DMS 273 (cell line): ENCODE results near the gene SSNA1.
A peak's percentile ranks its signal among the peaks of the same experiment; 100 is the strongest.

Experiments
- DNase-seq: peaks from one replicate; lab custom pipeline; 2025; ENCODE audit not compliant: unreplicated experiment; lab: John Stamatoyannopoulos, UW

Gene SSNA1

DNA sequence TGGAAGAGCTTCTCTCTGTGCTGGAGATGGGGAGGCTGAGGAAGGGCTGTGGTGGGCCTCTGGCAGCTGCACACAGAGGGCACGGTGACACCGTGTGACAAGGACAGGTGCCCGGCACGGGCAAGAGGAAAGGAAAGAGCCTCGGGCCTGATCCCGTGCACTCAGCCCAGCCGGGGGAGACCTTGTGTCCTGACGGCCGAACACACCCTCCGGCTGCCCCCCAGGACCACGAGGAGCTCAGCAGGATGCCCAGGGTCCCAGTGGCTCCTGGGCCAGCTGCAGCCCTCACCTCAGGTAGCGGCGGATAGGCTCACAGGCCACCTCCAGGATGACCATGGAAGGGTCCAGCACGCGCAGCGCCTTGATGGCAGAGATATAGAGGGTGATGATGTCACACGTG, 5.6 kb upstream of the SSNA1 start:
- DNase-seq, result no peak

DNA sequence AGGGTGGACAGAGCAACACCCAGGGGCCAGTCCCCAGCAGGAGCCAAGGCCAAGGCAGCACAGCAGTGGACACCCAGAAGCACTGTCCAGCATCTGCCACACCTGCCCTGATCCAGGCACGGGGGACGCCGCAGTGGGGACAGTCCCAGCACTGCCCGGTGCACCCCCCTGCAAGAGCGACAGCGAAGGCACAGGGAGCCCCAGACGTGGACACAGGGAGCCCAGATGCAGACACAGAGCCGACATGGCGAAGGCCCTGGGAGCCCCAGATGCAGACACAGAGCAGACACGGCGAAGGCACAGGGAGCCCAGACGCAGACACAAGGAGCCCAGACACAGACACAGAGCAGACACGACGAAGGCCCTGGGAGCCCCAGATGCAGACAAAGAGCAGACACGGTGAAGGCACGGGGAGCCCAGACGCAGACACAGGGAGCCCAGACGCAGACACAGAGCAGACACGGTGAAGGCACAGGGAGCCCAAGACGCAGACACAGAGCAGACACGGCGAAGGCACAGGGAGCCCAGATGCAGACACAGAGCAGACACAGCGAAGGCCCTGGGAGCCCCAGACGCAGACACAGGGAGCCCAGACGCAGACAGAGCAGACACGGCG, 4.4 kb upstream of the SSNA1 start:
- no peak for DNase-seq

- DNase-seq, result no peak
These were observed 3.4 kb upstream of the SSNA1 start for GRCh38 chr9:137184881-137185660.

DNA sequence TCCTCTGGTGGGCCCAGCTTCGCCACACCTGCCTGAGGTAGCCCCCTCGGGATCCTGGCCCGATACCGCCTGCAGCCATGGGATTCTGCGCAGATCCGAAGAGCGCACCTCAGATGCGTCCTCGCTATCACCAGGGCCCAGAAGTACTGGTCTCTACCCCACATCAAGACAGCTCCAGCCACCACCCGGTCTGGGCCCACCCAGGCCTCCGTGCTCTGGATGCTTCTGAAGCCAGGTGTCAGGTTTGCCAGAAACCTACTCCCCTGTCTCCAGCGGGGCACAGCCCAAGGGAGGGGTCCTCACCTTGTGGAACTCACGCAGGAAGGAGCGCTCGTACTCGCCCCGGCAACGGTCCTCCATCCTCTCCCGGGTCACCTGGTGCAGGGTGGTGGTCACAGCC, 2.6 kb upstream of the SSNA1 start:
- no peak for DNase-seq

DNA sequence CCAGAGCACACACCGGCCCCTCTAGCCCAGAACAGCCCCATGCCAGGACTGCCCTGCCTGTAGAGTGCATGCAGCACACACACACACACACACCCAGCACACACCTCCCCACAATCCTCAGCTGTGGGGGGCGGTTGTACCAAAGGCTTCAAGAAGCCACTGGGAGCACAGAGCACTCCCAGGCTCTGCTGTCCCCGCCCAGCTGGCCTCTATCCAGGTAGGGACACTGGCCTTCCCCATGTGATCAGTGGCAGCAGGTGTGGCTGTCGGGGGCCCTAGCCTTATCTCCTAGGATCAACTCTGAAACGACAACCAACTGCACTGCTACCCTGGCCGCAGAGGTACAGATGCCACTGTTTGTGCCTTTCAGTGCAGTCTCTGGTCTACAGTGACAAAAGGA, 2.1 kb upstream of the SSNA1 start:
- DNase-seq, result no peak

DNA sequence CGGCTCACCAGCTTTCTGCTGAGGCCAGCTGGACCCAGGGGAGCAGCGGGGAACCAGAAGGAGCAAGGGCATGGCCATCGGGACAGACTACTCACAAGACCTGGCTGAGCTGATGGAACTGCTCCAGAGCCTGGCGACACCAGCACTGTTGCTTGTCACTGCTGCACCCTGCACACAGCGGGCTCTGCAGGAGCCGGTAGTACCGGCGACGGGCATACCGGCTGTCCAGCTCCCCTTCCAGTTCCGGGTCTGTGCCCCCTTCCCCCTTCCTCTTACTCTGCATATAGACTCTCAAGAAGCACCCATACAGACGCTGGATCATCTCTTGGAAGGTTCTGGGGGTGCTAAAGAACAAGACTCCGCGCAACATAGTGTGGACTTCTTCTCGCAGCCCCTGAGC, 1.1 kb upstream of the SSNA1 start:
- no peak for DNase-seq

GRCh38 chr9:137188086-137188489, 388 bp upstream of the SSNA1 start:
- DNase-seq, result no peak

- DNase-seq, result no peak
These were observed 1.1 kb downstream of the SSNA1 start for GRCh38 chr9:137189297-137190295.

DNA sequence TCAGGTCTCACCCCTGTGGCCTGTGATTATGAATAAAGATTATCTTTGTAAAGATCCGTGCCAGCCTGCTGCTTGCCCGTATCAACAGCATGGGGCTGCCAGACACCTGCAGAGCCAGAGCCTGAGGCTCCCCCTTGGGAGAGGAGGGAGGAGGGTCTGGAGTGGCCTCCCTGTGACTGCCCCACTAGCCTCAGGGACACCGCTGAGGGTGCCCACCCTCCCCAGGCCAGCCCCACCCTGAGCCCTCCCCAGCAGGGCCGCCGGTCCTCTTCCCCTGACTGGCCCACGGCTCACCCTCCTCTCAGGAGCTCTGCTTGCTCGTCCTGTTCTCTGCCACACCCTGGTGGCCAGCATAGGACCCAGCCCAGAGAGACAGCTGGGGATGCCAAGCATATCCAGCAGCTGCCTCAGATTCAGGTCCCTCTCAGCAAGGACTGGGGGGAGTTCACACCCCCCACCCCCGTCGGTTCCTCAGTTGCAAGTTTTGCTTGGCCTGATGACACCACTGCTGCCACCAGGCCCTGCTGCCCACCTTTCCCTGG, 1.9 kb downstream of the SSNA1 start:
- peak; percentile 57 for DNase-seq

GRCh38 chr9:137191245-137191644, 2.8 kb downstream of the SSNA1 start:
- DNase-seq, result no peak

DNA sequence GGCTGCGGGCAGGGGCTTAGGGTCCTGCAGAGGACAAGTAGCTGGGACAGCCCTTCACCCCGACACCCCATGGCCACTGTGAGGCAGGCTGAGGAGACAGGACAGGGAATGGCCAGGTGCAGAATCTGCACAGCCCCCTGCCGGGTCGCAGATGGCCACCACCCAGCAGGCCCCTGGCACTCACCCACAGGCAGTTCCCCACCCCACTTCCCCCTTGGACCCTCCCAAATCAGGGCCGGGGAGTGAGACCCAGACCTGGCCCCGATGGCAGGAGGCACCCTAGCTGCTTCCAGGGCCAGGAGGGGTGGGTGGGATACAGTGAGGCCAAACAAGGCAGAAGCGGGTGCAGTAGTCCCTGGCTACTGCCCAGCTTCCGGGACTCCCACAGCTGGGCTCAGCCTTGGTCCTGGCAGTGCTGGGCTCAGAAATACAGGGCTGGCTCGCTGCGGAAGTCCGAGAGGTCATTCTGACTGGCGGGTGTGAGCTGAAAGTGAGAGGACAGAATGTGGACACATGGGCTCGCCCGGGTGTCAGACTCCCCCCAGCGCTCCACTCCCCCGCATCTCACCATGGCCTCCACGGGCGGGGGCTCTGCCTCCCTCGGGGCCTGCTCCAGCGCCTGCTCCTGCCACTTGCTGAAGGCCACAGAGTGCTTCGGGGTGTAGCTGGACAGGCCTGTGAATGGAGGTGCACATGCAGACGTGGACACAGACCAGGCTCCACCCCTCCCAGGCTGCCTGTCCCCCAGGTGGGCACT, 3.4 kb downstream of the SSNA1 start:
- no peak for DNase-seq

- DNase-seq, result no peak
These were observed 3.9 kb downstream of the SSNA1 start for GRCh38 chr9:137192448-137192780.

DNA sequence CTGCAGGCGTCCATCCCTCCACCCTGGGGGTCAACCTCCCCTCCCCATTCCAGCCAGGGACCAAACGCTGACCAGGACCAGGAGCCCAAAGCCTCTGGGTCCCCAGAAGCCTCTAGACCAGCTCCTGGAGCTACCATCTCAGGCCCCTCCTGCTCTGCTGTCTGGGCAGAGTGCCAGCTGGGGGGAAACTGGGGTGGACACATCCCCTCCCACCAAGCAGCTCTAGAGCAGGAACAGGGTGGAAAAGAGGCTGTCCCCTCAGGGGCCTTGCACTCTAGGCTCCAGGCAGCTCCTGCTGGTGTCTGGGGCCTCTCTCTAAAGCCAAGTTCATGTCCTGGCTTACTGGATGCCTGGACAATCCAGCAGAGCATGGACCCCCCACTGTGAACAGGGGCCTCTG, 4.4 kb downstream of the SSNA1 start:
- no peak for DNase-seq

- peak; percentile 45 for DNase-seq
These were observed 5.3 kb downstream of the SSNA1 start for GRCh38 chr9:137193771-137194170.

DNA sequence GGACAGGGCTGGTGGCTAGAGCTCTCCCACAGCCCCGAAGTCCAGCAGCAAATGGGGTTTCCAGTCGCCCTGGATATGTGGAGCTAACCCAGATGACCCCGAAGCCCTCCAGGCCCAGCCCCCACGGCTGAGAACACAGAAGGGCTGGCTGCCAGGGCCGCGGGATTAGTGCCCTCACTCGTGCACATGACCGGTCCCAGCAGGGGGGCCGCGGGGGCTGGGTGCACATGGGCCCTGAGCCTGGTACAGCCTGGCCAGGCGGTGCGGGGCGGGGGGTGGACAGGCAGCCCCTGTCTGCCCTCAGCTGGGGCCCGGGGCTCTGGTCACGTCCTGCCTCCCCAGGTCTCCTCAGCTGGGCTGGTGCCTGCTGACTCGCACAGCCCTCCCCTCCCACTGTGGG, 5.9 kb downstream of the SSNA1 start:
- DNase-seq, result no peak

GRCh38 chr9:137194909-137195308, 6.4 kb downstream of the SSNA1 start:
- no peak for DNase-seq

DNA sequence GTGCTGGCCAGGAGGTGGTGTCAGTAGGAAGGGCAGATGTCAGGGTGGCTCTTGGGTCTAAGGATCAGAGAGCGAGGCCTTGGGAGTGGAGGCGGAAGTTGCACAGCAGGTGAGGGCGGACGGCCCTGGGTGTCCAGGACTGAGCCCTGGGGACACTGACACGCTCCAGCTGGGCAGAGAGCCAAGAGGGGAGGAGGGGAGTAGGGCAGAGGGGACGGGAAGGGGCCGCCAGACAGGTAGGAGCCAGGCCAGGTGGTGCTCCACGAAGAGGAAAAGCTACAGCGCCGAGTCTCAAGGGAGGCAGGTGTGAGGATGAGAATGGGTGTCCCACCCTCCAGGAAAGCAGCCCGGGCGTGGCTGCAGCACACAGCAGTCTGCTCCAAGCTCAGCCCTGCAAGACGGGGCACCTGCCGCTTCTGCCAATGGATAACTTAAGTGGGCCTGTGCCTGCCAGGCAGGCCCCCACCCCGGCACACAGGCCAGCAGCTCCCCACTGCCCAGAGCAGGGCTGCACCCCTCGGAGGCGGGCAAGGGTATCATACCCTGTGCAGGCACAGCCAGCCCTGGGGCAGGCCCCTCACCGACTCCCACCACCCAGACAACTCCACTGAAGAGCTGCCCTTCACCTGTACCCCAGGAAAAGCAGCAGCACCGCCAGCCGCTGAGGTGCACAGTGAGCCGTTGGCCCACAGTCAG, 7.2 kb downstream of the SSNA1 start:
- DNase-seq, result peak; percentile 39

DNA sequence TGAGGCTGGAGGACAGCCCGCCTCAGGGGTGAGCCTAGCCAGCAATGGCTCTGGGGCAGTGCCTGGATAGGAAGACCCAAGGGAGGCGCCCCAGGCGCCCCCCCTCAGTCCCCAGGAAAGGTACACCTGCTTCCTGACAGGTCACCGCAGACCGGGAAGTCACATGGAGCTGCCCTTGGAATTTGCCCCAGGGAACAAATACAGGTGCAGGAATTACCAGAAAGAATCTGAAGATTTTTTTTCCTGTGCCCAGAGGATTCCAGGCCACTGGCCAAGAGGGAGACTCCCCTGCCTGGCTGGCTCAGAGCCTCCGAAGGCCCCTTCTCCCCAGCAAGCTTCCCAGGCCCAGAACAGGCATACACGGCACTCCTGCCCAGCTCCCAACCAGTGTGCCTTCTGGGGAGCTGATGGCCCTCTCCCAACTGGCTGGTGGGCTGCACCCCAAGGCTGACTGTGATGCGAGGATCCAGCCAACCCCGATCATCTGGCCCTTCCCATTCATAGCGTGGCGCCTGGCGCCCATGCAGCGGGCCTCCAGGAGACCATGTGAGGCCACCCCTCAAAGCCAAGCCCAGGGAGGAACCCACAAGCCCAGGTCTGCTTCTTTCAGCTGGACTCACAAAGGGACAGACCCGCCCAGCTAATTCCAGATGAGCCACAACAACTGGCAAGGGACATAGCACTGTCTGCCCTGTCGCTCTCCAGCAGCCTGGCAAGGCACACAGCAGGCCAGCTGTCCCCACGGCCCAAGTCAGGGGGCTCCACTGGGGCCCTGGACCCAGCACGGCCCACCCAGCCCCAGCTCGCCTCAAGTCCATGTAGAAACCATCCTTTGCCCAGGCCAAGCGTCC, 9.8 kb downstream of the SSNA1 start:
- no peak for DNase-seq

- DNase-seq, result no peak
These were observed 10.4 kb downstream of the SSNA1 start for GRCh38 chr9:137198902-137199283.
